ENCODE data around the gene HHAT.

Gene HHAT

GRCh38 chr1:210412240-210412639 is 83.5 kb downstream of the HHAT start:
- TF ChIP-seq, protein P1, sequence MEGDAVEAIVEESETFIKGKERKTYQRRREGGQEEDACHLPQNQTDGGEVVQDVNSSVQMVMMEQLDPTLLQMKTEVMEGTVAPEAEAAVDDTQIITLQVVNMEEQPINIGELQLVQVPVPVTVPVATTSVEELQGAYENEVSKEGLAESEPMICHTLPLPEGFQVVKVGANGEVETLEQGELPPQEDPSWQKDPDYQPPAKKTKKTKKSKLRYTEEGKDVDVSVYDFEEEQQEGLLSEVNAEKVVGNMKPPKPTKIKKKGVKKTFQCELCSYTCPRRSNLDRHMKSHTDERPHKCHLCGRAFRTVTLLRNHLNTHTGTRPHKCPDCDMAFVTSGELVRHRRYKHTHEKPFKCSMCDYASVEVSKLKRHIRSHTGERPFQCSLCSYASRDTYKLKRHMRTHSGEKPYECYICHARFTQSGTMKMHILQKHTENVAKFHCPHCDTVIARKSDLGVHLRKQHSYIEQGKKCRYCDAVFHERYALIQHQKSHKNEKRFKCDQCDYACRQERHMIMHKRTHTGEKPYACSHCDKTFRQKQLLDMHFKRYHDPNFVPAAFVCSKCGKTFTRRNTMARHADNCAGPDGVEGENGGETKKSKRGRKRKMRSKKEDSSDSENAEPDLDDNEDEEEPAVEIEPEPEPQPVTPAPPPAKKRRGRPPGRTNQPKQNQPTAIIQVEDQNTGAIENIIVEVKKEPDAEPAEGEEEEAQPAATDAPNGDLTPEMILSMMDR (IDR thresholded peaks at IDR 0.05): no peak

DNA sequence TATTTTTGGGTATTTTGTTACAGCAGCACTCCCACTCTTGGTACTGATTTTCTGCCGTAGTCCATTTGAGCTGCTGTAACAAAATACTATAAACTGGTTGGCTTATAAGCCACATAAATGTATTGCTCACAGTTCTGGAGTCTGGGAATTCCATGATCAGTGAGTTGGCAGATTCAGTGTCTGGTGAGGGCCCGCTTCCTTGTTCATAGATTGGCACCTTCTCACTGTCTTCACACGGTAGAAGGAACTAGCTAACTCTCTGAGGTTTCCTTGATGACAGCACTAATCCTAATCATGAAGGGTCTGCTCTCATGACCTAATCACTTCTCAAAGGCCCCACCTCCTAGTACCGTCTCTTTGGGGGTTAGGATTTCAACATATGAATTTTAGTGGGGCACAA is 85.2 kb downstream of the HHAT start:
- TF ChIP-seq, protein P1 (IDR thresholded peaks at IDR 0.05): no peak

DNA sequence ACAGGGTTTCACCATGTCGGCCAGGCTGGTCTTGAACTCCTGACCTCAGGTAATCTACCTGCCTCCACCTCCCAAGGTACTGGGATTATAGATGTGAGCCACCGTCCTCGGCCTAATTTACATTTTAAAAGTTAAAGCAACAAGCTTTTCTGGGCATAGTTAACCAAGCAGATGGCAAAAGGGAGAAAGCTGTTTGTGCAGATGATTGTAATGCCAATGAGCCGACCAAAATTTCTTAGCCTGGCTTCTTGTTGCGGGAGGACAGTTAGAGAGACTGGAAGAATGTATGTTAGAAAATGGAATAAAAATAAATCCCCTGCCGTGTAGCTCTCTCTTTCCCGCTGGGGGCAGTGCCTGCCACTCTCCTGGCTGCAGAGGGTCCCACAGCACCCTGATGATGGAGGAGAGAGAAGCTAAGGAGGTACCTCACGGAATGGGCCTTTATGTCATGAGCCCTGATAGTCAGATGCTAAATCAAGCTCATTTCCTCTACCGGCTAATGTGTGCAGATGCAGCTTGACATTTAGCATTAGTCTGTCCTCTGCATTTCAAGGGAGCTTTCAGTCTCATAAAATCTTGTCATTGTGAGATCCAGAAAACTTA is 87.2 kb downstream of the HHAT start:
- TF ChIP-seq, protein P1 (IDR thresholded peaks at IDR 0.05): no peak

DNA sequence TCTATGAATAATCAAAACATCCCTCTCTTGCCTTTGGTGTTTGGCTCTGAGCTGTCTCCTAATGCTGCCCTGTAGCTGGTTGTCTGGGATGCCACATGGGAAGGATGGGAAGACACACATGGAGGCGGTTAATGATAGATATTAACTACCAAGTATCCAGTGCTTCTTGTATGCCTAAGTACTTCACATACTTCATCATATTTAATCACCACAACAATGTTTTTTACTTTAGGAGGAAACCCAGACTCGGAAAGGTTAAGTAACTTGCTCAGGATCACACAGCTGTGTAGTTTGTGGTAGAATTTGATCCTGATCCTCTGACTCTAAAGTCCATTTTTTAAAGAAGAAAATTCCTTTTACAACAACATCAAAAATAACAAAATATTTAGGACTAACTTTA is 88.0 kb downstream of the HHAT start:
- TF ChIP-seq, protein P1 (IDR thresholded peaks at IDR 0.05): no peak

GRCh38 chr1:210417881-210418280 is 89.2 kb downstream of the HHAT start:
- TF ChIP-seq, protein P1 (IDR thresholded peaks at IDR 0.05): no peak

- TF ChIP-seq, protein P1 (IDR thresholded peaks at IDR 0.05): no peak
These were observed 90.4 kb downstream of the HHAT start for GRCh38 chr1:210418863-210419650.

- TF ChIP-seq, protein P1 (IDR thresholded peaks at IDR 0.05): no peak
These were observed 100.0 kb downstream of the HHAT start for GRCh38 chr1:210428696-210429095.
